SK-N-MC (cell line): Measurements from ENCODE around the gene MYBPC1.

Experiments
- EZH2 ChIP-seq: fragments of 200-600 bp; sonication (generic); IDR thresholded peaks from one replicate; pipeline ENCODE4 v1.6.1; 2017; ENCODE audit warnings: antibody characterized with exemption
- FOXP2 ChIP-seq: optimal IDR thresholded peaks from 2 replicates; pipeline ENCODE3; 2011; ENCODE audit warnings: mild to moderate bottlenecking, moderate library complexity; ENCODE audit not compliant: insufficient read depth; ENCODE audit errors: extremely low read length, control extremely low read depth
- POLR2AphosphoS5 ChIP-seq: IDR thresholded peaks from 2 replicates; pipeline ENCODE4 v1.6.1; 2012; ENCODE audit warnings: mild to moderate bottlenecking, low read depth, low read length, borderline replicate concordance

- TF ChIP-seq POLR2AphosphoS5 (no peak), EZH2 (no peak), FOXP2 (no peak)
Observed at GRCh38 chr12:101594700-101595099, at the start of gene MYBPC1.
